ENCODE results near the gene FRY.

GRCh38 chr13:32209652-32210051 is 178.1 kb downstream of the FRY start:
- TF ChIP-seq CTCF (IDR thresholded peaks at IDR 0.05 in 8 of 11, conservative IDR thresholded peaks at IDR 0.05 in 3 of 11) (no peak), POLR2A (IDR thresholded peaks at IDR 0.05) (no peak)
